DND-41 (cell line): ENCODE data around the gene RNASE8.

Experiments
- EZH2 ChIP-seq: IDR thresholded peaks from 3 replicates; pipeline ENCODE4 v1.6.1; 2012; ENCODE audit warnings: borderline replicate concordance, low read depth, mild to moderate bottlenecking, moderate library complexity, low read length, inconsistent platforms; ENCODE audit not compliant: severe bottlenecking
- TF ChIP-seq, protein P1 (sequence below): IDR thresholded peaks from 2 replicates; pipeline ENCODE4 v1.5.1; 2012; ENCODE audit warnings: borderline replicate concordance, low read length, moderate library complexity, mild to moderate bottlenecking; ENCODE audit not compliant: poor library complexity, severe bottlenecking; ENCODE audit errors: extremely low read depth

DNA sequence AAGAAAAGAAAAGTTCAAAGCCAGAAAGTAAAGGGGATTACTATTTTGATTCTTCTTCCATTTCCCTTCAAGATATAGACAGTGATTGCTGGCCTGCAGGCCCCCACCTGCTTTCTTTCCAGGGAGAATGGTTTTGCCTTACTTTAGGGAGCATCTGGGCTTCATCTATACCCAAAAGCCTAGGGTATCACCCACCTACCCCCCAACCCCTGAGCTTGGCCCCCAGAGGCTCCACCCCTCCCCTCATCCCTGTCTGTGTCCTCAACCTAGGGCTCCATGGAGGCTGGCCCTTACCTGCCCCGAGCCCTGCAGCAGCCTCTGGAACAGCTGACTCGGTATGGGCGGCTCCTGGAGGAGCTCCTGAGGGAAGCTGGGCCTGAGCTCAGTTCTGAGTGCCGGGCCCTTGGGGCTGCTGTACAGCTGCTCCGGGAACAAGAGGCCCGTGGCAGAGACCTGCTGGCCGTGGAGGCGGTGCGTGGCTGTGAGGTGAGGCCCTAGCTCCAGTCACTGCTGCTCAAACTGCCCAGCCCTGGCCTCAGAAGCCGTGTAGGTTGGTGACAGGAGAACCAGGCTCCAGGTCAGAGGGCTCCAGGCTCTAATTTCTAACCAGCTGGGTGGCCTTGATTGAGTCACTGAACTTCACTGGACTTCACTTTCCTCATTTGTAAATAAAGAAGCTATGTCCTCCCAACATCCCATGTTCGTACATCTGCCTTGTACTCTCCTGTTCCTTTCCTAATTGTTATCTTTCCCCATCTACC, 26.1 kb downstream of the RNASE8 start:
- TF ChIP-seq, protein P1, sequence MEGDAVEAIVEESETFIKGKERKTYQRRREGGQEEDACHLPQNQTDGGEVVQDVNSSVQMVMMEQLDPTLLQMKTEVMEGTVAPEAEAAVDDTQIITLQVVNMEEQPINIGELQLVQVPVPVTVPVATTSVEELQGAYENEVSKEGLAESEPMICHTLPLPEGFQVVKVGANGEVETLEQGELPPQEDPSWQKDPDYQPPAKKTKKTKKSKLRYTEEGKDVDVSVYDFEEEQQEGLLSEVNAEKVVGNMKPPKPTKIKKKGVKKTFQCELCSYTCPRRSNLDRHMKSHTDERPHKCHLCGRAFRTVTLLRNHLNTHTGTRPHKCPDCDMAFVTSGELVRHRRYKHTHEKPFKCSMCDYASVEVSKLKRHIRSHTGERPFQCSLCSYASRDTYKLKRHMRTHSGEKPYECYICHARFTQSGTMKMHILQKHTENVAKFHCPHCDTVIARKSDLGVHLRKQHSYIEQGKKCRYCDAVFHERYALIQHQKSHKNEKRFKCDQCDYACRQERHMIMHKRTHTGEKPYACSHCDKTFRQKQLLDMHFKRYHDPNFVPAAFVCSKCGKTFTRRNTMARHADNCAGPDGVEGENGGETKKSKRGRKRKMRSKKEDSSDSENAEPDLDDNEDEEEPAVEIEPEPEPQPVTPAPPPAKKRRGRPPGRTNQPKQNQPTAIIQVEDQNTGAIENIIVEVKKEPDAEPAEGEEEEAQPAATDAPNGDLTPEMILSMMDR: no peak
- TF ChIP-seq EZH2: no peak
